ENCODE results near the gene IMMP2L.

DNA sequence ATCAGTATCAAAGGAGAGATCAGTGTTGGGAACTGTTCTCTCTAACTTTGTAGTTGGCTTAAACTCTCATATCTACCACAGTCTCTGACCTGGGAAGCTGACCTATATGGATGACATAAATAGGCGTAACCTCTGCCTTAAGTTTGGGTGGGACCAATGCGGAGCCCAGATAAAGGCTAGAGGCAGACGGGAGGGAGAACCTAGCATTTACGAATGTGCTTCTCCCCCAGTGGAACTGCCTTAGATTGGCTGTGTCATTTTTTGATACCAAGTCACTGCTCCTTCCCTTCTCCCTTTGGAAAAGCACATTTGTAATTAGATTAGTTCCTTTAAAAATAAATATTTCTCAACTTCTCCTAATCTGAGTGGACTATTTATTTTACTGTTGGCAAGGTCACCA lies 495.0 kb downstream of the IMMP2L start:
- TF ChIP-seq POLR2A (IDR thresholded peaks at IDR 0.05) = no peak
- TF ChIP-seq, protein P1, sequence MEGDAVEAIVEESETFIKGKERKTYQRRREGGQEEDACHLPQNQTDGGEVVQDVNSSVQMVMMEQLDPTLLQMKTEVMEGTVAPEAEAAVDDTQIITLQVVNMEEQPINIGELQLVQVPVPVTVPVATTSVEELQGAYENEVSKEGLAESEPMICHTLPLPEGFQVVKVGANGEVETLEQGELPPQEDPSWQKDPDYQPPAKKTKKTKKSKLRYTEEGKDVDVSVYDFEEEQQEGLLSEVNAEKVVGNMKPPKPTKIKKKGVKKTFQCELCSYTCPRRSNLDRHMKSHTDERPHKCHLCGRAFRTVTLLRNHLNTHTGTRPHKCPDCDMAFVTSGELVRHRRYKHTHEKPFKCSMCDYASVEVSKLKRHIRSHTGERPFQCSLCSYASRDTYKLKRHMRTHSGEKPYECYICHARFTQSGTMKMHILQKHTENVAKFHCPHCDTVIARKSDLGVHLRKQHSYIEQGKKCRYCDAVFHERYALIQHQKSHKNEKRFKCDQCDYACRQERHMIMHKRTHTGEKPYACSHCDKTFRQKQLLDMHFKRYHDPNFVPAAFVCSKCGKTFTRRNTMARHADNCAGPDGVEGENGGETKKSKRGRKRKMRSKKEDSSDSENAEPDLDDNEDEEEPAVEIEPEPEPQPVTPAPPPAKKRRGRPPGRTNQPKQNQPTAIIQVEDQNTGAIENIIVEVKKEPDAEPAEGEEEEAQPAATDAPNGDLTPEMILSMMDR (IDR thresholded peaks at IDR 0.05) = no peak

All from right lobe of liver (tissue), 4 donors.